NCI-H748 treated with DMSO at 0.1 percent for 48 hours (cell line): ENCODE data around the gene PIK3C2B.

ENCODE experiments used
- DNase-seq: peaks from one replicate; lab custom pipeline; 2025; lab: John Stamatoyannopoulos, UW

PIK3C2B gene

DNA sequence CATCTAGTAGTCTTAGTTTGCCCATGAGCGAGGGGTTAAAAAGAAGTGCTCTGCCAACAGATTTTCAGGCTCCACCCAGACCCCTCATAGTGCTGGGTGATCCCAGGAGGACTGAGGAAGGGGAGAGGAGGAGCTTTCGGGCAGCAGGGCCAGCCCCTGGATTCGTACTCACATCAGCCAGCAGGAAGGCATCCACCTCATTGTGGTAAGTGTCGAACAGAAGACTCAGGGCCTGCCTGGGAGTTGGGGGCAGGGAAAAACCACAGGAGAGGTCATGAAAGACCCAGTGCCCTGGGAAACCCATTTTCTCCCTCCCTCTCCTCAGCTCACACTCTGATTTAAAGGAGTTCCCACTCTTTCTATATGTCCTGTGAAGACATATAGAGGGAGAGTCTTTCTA is 34.9 kb downstream of the PIK3C2B start:
- DNase-seq, result no peak

- no peak for DNase-seq
Measured at GRCh38 chr1:204457666-204458065, 36.9 kb downstream of the PIK3C2B start.

DNA sequence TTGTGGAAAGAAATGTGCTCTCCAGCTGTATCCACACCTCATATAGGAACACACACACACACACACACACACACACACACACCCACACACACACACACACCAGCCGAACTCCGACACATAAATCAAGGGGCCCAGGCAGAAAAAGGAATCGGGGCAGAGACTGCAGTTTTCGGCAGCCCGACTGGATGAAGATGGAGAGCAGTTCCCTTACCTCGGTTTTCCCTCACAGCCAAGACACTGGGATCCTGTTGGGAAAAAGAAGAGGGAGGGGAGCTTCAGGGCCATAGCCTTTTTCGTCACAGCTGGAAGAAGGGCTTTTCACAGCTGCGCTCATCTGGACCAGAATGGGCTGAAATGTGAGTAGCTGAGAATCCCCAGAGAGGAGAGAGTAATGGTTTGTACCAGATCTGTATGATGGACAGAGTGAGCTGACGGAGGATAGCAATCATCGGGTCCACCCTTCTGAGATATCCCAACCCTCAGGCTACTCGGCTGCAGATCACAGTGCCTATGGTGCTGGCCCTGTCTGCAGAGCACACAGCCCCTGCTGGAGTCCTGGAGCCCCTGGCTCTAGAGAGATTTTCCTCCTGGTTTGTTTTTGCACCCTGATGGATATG is 37.7 kb downstream of the PIK3C2B start:
- DNase-seq, result no peak

- no peak for DNase-seq
Measured at GRCh38 chr1:204455831-204456145, 38.8 kb downstream of the PIK3C2B start.

DNA sequence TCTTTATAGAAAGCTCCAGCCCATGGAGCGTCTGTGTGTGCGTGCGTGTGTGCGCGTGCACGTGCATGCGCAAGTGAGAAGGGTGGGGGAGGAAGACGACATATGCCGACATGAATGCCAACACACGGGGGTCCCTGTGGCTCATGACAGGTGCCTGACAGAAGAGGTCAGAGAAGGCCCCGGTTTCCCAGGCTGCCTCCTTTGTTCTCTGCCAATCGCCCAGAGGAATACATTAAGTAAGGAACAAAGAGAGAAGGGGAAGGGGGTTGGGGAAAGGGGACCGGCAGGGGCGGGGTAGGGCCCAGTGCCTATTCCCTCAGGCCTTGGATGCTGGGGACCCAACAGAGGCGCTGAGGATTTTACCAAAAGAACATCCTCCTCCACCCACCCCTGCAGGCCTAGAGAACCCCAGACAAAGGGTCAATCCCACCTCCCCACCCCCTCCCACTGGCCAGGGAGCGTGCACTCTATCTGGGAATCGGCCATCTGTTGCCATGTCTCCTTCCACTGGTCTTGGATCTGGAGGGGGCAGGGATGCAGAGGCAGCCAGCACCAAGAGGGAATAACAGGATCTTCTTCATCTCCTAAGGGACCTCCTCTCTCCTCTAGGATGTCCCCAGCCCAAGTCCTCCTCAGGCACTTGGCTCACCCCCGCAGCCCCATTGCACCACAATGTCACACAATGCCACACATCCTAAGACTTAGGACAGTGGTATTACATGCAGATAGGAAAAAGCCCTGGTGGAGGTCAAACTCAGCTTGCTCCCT is 39.4 kb downstream of the PIK3C2B start:
- DNase-seq, result no peak

- DNase-seq, result no peak
Measured at GRCh38 chr1:204454476-204454875, 40.1 kb downstream of the PIK3C2B start.

GRCh38 chr1:204453141-204453772 is 41.3 kb downstream of the PIK3C2B start:
- DNase-seq, result no peak

GRCh38 chr1:204451352-204452124 is 43.1 kb downstream of the PIK3C2B start:
- no peak for DNase-seq

- no peak for DNase-seq
Measured at GRCh38 chr1:204450461-204451257, 43.9 kb downstream of the PIK3C2B start.

DNA sequence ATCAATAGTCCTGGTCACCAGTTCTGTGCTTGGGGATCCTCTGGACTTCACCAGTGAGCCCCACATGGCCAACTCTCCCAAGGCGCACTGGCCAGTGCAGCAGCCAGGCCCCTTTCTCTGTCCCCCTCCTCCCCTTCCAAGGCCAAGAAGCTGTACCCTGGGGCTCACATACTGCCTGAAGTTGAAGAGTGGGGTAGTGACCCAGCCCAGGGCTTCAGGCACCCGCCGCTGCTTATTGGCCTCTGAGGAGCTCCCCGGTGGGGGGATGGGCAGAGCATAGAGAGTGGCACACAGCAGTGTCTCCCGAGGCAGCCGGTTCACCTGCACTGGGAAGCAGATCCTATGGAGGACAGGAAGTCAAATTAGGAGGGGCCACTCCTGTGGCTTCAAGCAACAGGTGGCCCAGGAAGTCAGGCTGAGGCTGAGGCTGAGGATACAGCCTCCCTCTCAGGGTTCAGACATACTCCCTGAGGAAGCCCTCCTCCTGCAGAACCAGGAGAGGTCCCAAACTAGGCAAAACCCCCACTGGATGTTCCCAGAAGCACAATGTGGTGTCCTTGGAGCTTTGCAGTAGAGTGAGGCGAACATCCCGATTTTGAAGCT is 44.8 kb downstream of the PIK3C2B start:
- no peak for DNase-seq

DNA sequence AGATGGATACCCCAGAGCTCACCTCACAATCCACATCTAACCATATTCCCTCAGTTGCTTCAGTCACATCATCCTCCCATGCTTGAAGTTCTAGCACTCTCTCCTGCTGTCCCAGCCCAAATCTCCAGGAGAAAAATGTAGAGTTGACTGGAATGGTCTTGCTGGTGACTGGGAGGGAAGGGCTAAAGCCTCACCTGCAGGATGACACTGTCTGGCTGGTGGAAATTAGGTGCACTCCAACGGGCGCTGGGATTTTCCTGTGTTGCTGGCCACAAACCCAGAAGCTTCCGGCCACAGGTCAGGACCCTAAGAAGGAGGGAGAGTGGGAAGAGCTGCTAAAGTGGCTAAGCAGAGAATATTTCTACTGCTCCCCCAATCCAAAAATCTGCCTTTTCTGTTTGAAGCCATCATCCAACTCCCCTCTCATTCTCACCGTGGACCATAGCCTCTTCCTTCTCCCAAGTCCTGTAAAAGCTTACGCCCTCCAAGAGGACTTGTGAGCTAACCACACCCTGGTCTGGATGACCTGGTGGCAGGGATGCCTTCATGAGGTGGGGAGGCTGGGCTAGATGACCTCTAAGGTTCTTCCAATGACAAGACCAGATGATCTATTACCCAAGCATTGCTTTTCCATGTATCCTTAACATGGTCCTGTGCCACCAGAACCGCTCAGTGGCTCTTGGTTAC is 45.5 kb downstream of the PIK3C2B start:
- DNase-seq, result no peak

DNA sequence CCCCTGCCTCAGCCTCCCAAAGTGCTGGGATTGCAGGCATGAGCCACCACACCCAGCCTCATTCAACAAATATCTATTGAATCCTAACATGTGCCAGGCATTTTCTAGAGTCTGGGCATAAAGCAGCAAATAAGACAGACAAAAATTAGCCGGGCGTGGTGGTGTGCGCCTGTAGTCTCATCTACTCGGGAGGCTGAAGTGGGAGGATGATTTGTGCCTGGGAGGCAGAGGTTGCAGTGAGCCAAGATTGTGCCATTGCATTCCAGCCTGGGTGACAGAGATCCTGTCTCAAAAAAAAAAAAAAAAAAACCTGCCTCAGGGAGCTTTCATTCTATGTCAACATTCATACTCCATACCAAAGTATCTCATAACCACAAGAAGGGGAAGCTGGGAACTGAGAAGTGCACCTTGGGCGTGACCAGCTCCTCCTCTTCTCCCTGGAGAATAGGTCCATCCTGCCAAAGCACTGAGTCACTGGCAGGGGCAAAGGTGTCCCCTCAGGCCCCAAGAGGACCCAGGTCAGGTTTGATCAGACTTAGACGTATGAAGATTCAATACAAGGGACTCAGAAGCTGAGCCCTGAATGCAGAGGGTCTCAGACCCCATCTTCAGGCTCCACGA is 46.2 kb downstream of the PIK3C2B start:
- no peak for DNase-seq

DNA sequence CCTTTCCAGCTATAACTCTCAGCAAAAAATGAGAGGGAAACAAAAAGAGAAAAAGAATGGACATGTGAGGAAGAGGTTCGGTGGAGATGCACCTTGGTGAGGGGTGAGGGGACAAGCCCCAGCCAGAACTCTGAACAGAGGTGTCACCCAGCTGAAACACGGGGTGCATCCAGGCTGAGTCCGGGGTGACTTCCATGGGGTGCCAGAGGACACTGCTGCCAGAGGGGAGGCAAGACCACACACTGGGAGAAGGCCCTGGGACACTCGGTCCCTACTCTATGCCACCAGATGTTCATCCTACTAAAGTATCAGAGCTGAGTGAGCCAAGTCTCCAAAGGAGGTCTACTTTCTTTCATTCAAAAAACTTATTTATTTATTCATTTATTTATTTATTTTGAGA is 46.9 kb downstream of the PIK3C2B start:
- no peak for DNase-seq

DNA sequence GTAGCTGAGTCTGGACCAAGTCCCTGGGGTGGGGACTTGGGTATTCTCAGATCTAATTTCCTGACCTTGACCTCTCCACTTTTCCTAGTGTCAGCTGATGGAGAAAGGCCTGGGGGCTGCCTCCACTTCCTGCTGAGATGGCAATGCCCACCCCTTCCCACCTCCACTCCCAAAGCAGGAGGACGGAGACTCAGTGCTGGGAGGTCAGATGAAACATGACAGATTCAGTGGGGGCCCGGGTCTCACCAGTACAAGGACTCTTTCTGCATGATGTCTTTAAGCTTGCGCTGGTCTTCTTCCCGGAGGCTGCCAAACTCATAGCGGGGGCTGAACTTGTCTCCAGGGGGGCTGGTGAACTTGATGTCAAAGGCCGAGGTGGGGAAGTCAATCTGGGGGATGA is 47.4 kb downstream of the PIK3C2B start:
- DNase-seq, result no peak

DNA sequence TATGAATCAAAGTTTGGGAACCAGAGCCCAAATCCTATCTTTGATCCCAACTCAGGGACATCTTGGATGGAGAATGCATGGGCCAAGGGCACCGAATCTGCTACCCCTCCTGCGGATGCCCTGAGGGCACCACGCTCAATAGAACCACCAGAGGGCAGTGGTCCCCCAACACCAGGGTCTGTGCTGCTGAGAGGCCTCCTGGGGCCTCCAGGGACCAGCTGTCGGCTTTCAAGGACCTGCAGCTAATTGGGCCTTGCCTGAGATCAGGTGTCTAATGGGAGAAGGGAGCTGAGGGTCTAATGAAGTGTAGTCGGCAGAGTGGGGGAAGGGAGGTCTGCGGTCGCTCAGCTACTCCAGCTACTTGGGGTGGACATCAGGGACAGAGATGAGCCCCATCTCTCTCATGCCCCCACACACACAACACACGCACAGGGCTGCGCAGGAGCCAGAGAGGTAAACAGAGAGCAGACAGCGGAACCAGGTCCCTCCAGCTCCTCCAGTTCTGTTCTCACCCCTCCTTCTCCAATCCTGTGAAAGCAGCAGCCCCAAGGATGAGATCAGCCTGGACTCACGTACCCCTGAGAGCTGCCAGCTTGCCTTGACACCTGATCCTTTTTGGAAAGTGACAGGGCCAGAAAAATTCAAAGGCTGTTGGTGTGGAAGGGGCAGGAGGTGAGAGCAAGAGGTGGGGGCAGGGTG is 48.0 kb downstream of the PIK3C2B start:
- peak; percentile 3 for DNase-seq

GRCh38 chr1:204445860-204446412 is 48.7 kb downstream of the PIK3C2B start:
- DNase-seq, result no peak
